ENCODE measurements around the gene ZNRF1.

The ZNRF1 gene

GRCh38 chr16:75097941-75098901 is 99.4 kb downstream of the ZNRF1 start:
- DNase-seq (ENCODE audit: low read depth, low spot score) = no peak

GRCh38 chr16:75099075-75099667 is 100.3 kb downstream of the ZNRF1 start:
- no peak for DNase-seq (ENCODE audit: low read depth, low spot score)

- no peak for DNase-seq (ENCODE audit: low read depth, low spot score)
These were observed 101.1 kb downstream of the ZNRF1 start for GRCh38 chr16:75099738-75100602.

- no peak for DNase-seq (ENCODE audit: low read depth, low spot score)
These were observed 101.8 kb downstream of the ZNRF1 start for GRCh38 chr16:75100603-75100990.

- DNase-seq (ENCODE audit: low read depth, low spot score) = no peak
These were observed 102.8 kb downstream of the ZNRF1 start for GRCh38 chr16:75101635-75102034.

DNA sequence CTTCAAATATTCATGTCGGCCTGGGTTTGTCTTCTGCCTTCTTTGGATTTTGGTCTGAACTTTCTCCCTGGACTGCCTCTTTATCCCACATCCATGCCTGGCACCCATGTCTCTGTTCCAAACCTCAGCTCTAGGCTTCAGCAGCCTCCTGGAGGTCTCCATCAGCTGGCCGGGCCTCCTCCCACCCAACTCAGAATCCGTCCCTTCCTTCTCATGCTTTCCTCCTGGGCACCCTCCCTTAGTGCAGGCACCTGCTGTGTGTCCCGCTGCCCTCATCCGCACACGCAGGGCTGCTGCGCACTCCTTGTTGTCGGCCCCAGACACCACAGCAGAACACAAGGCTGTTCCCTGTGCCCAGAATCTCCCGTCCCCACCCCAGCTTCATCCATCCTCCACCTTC is 103.8 kb downstream of the ZNRF1 start:
- DNase-seq (ENCODE audit: low read depth, low spot score) = no peak

DNA sequence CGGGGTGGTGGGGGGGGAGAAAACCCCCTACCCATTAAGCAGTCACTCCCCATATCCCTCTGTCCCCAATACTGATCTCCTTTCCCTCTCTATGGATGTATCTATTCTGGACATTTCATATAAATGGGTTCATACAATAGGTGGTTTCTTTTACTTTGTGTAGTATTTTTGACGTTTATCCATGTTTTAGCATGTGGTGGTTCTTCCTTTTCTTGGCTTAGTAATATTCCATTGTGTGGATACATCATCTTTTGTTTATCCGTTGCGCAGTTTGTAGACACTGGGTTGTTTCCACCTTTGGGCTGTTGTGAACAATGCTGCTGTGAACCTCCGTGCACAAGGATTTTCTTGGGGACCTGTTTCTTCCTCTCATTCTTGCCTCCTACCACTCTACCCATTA is 105.2 kb downstream of the ZNRF1 start:
- no peak for DNase-seq (ENCODE audit: low read depth, low spot score)

- DNase-seq (ENCODE audit: low read depth, low spot score) = no peak
These were observed 106.0 kb downstream of the ZNRF1 start for GRCh38 chr16:75104836-75105235.

GRCh38 chr16:75105306-75106061 is 106.7 kb downstream of the ZNRF1 start:
- DNase-seq (ENCODE audit: low read depth, low spot score) = no peak

GRCh38 chr16:75106351-75107274 is 107.8 kb downstream of the ZNRF1 start:
- no peak for DNase-seq (ENCODE audit: low read depth, low spot score)

- no peak for DNase-seq (ENCODE audit: low read depth, low spot score)
These were observed 108.7 kb downstream of the ZNRF1 start for GRCh38 chr16:75107505-75107904.

DNA sequence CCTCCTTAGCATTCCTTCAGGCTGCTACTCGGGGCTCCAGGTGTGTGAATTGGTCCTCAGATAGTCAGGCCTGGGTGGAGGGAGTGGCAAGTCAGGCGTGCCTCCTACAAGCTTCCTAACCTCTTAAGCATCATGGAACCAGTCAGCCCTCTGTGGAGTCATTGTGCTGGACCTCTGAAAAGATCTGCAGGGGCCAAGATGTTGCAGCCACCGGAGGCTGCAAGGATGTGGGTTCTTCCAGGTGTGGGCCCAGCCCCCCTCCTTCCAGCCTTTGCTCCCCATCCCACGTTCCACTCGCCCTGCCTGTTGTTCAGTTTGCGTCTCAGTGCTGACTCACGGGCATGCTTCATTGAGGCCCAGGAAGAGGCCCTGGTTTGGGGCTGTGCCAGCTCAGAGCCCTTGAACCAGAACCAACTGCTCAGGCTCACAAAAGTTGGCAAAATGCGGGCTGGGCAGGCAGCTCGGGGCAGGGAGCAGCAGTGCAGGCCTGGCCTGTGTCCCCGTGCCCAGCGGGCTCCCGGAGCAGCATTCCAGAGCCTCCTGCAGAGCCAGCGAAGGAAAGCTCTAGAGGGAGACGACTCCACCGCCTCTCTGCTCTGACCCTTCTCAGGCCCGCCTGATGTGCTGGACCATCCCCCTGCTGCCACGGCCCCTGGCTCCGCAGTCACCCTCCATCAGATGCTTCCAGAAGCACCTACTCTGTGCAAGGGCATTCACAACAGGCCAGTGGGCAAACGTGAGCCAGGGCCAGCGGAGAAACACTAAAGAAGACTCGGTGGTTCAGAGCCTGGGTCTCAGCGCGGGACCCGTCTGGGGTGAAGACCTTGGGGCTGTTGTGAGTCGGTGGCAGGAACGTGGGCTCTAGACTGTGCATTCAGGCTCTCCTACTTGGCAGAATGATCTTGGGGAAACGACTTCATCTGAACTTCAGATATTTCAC is 110.2 kb downstream of the ZNRF1 start:
- DNase-seq (ENCODE audit: low read depth, low spot score) = peak; percentile 76

DNA sequence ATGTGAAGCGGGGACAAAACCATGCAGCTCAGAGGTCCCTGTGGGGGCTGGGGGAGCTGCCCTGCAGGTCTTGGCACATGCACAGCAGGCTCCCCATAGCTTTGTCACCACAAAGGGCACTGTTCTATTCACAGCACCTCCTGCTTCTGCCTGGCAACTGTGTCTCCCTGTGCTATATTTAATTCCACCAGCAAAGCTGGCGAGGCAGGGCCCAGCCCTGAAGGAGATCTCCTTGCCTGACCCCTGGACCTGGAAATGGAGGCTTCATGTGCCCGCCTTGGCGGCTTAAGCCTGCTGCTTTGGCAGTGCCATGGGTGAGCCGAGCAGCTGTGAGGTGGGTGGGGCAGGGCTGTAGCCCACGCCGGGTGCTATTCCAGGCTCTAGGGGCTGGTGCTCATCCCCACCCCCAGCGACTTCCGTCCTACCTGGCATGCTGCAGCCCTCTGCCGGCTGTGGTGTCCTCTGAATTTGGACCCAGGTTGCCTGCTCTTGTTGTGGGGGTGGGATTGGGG is 111.0 kb downstream of the ZNRF1 start:
- DNase-seq (ENCODE audit: low read depth, low spot score) = no peak

GRCh38 chr16:75110637-75111513 is 112.1 kb downstream of the ZNRF1 start:
- peak; percentile 84 for DNase-seq (ENCODE audit: low read depth, low spot score)

DNA sequence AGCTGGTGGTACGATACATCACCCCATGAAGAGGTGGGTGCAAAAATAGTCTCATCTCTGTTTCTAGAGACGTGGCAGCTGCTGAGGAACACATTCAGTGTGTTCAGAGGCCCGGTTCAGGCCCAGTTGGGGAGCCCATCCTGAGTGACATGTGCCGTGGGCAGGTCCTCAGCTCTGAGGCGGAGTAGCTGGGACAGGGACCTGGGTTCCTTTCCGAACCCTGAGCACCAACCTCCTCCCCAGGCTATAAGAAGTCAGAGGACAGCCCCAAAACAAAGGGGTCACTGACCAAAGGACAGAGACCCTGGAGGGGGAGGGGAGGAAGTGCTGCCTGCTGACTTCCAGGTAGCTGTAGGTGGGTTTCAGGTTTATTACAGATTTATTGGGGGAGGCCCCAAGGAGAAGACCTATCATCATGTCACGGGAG is 112.7 kb downstream of the ZNRF1 start:
- DNase-seq (ENCODE audit: low read depth, low spot score) = no peak

DNA sequence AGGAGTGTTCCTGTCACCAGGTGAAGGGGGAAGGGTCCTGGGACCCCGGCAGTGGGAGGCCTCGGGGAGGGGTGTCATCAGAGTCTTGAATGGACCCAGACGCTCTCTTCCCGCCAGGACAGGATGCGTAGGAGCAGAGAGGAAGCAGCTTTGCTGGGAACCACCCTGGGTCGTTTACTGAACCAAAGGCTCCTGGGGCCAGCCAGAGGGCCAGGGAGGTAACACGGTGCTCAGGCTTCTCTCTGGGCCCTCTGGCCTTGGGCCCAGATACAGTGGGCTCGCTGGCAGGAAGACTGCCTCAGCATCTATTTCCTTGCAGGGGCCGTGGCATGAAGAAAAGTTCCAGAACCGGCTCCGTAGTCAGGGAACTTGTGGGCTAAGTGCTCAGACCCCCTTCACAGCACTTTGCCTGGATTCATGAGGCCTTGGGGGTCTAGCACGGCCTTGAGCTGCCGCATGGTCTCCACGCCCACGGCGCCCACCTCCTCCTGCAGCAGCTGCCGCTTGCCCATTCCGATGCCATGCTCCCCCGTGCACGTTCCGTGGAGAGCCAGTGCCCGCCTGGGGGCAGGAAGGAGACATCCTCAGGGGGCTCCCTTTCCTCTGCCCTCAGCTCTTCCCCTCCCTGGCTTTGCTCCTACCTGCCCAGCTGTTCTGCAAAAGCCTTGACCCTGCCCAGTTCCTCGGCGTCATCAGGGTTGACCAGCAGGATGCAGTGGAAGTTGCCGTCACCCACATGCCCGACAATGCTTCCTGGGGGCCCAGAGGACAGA is 113.3 kb downstream of the ZNRF1 start:
- DNase-seq (ENCODE audit: low read depth, low spot score) = no peak

Data from smooth muscle cell of the brain vasculature (primary cell).